Measurements from ENCODE around the gene RNF220. TPM values are rescaled to one million over a fixed set of nuclear protein-coding genes. Genes with fewer than 3 reads are reported as not detected.

Gene RNF220
- total and polyA plus RNA-seq, 9 of the 15 experiments (the other 6 are each of a cell fraction or from before 2014, with no cell fraction given) = 5.1 to 117 (median 66.9) TPM

GRCh38 chr1:44416408-44416807 is 11.4 kb downstream of the RNF220 start:
- no peaks in the 10 kb centered on the region for H3K9me1 ChIP-seq (ENCODE audit: control insufficient read depth, insufficient read depth, low read length)
- 4% methylated on average over 7 of the region's 7 CpGs for WGBS (ENCODE audit: insufficient coverage, low coverage, missing lambda C conversion rate)
- peaks cover 64 to 79% of the 10 kb centered on the region in 2 experiments for H3K27me3 ChIP-seq (ENCODE audit: control insufficient read depth in 2 of 2, insufficient read depth in 2 of 2, low read length in 2 of 2)
- no peaks in the 10 kb centered on the region for H3K36me3 ChIP-seq (ENCODE audit: control insufficient read depth, insufficient read depth, low read length)
- no peak overlapping the region for H3K4me3 ChIP-seq
- H3K4me2 ChIP-seq (ENCODE audit: insufficient read depth, low read length) = no peak overlapping the region
- intact Hi-C loops (cut with micrococcal nuclease) = no loop called here
- ATAC-seq (no peak), DNase-seq (ENCODE audit: extremely low read depth in 1 of 4, low spot score in 3 of 4) (no peak), FAIRE-seq (no peak)
- no TSS peak for BruUV-seq (replicated peaks)
- H3K27ac ChIP-seq (ENCODE audit: extremely low read depth, low read depth, low read length) = no peak overlapping the region
- H2AFZ ChIP-seq (ENCODE audit: low read depth, low read length) = no peak overlapping the region
- H3K4me1 ChIP-seq (replicated peaks in 1 of 2; ENCODE audit: control insufficient read depth in 2 of 2, insufficient read depth in 2 of 2, low read length in 2 of 2) = peaks cover 0 to 14% of the 10 kb centered on the region in 2 experiments; a peak in 1 of 5 replicates
- ChIA-PET POLR2A (no interaction called here), CTCF (ENCODE audit: low intra/inter-chr PET ratio) (no interaction called here)
- 0 out of 2 replicates have a peak, but pooled peaks cover 7% of the 10 kb centered on the region for H4K20me1 ChIP-seq (replicated peaks; ENCODE audit: control insufficient read depth, insufficient read depth, low read length)
- in situ Hi-C loops (cut with MboI) = no loop called here
- H3K9me3 ChIP-seq (replicated peaks; ENCODE audit: control insufficient read depth, insufficient read depth, low read depth, low read length) = no peaks in the 10 kb centered on the region
- no peak overlapping the region for H3K9ac ChIP-seq (ENCODE audit: insufficient read depth in 1 of 2, low read depth in 2 of 2, low read length in 2 of 2)
- no peak for TF ChIP-seq MTF1 (CRISPR knock-in tag; IDR thresholded peaks at IDR 0.05; ENCODE audit: borderline replicate concordance)
- TF ChIP-seq, protein P1, sequence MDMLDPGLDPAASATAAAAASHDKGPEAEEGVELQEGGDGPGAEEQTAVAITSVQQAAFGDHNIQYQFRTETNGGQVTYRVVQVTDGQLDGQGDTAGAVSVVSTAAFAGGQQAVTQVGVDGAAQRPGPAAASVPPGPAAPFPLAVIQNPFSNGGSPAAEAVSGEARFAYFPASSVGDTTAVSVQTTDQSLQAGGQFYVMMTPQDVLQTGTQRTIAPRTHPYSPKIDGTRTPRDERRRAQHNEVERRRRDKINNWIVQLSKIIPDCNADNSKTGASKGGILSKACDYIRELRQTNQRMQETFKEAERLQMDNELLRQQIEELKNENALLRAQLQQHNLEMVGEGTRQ (CRISPR knock-in tag; IDR thresholded peaks at IDR 0.05) = no peak
- TF ChIP-seq, protein P2, sequence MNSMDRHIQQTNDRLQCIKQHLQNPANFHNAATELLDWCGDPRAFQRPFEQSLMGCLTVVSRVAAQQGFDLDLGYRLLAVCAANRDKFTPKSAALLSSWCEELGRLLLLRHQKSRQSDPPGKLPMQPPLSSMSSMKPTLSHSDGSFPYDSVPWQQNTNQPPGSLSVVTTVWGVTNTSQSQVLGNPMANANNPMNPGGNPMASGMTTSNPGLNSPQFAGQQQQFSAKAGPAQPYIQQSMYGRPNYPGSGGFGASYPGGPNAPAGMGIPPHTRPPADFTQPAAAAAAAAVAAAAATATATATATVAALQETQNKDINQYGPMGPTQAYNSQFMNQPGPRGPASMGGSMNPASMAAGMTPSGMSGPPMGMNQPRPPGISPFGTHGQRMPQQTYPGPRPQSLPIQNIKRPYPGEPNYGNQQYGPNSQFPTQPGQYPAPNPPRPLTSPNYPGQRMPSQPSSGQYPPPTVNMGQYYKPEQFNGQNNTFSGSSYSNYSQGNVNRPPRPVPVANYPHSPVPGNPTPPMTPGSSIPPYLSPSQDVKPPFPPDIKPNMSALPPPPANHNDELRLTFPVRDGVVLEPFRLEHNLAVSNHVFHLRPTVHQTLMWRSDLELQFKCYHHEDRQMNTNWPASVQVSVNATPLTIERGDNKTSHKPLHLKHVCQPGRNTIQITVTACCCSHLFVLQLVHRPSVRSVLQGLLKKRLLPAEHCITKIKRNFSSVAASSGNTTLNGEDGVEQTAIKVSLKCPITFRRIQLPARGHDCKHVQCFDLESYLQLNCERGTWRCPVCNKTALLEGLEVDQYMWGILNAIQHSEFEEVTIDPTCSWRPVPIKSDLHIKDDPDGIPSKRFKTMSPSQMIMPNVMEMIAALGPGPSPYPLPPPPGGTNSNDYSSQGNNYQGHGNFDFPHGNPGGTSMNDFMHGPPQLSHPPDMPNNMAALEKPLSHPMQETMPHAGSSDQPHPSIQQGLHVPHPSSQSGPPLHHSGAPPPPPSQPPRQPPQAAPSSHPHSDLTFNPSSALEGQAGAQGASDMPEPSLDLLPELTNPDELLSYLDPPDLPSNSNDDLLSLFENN (IDR thresholded peaks at IDR 0.05; ENCODE audit: low read depth in 2 of 2, low read length in 2 of 2) = no peak
- no peak for TF ChIP-seq GTF3C2 (IDR thresholded peaks at IDR 0.05; ENCODE audit: borderline replicate concordance, extremely low read depth, insufficient read length)
- TF ChIP-seq, protein P3, sequence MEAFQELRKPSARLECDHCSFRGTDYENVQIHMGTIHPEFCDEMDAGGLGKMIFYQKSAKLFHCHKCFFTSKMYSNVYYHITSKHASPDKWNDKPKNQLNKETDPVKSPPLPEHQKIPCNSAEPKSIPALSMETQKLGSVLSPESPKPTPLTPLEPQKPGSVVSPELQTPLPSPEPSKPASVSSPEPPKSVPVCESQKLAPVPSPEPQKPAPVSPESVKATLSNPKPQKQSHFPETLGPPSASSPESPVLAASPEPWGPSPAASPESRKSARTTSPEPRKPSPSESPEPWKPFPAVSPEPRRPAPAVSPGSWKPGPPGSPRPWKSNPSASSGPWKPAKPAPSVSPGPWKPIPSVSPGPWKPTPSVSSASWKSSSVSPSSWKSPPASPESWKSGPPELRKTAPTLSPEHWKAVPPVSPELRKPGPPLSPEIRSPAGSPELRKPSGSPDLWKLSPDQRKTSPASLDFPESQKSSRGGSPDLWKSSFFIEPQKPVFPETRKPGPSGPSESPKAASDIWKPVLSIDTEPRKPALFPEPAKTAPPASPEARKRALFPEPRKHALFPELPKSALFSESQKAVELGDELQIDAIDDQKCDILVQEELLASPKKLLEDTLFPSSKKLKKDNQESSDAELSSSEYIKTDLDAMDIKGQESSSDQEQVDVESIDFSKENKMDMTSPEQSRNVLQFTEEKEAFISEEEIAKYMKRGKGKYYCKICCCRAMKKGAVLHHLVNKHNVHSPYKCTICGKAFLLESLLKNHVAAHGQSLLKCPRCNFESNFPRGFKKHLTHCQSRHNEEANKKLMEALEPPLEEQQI (IDR thresholded peaks at IDR 0.05) = no peak
- TF ChIP-seq ZNF561 (CRISPR knock-in tag; conservative IDR thresholded peaks at IDR 0.05) = no peak
- no peak for TF ChIP-seq ZNF589 (CRISPR knock-in tag; IDR thresholded peaks at IDR 0.05; ENCODE audit: low read depth)
- TF ChIP-seq MAFG (tag; conservative IDR thresholded peaks at IDR 0.05) = no peak
- no peaks in the 10 kb centered on the region for H3K79me2 ChIP-seq (ENCODE audit: control insufficient read depth, insufficient read depth, low read length)

All from K562 (cell line).